Vagina (tissue), 2 donors: ENCODE data around the gene SPRY1.

Experiments used
- CTCF ChIP-seq, 3 experiments: fragments of 450-650 bp in 2 of 3; fragments of 200-600 bp in 1 of 3; sonication (generic) in 1 of 3; IDR thresholded peaks; one replicate each; pipeline ENCODE4 v1.5.1; 2017 to 2019; ENCODE audit warnings: antibody characterized with exemption in 3 of 3, mild to moderate bottlenecking in 2 of 3, moderate library complexity in 2 of 3
- POLR2A ChIP-seq, 2 donors: fragments of 450-650 bp; IDR thresholded peaks; one replicate each; pipeline ENCODE4 v1.6.1; 2017; ENCODE audit warnings: antibody characterized with exemption in 2 of 2, mild to moderate bottlenecking in 2 of 2, moderate library complexity in 2 of 2

- TF ChIP-seq CTCF (IDR thresholded peaks at IDR 0.05) (no peak), POLR2A (IDR thresholded peaks at IDR 0.05) (no peak)
Observed at GRCh38 chr4:123421937-123422781, 25.6 kb downstream of the SPRY1 start.
